Measurements from ENCODE around the gene ARRB1.
"Not testable (repeated sequence)": the region's sequence is repeated elsewhere in the genome, so short reads cannot be mapped to it uniquely, and the experiment has no call there.

The ARRB1 gene

DNA sequence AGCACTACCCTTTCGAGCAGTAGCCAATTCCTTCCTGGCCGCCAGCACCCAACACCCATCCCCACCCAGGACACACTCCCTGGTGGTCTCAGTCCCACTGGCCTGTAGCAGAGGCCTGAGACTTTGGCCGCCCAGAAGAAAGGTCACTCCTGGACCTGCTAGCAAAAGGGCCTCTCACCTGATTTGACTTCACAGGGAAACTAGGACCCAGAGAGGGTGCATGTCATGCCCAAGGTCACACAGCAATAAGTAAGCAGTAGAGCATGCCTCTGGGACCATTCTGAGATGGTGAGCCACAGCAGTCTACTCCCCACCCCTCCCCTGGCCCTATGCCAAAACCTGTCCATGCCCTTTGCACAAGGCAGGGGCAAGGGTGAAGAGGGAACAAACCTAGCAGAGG, 7.3 kb downstream of the ARRB1 start:
- Histone ChIP-seq H3K4me1 (peaks cover 21% of the 10 kb centered on the region), H3K36me3 (replicated peaks) (no peaks in the 10 kb centered on the region), H3K9me3 (no peaks in the 10 kb centered on the region), H3K4me3 (no peak overlapping the region), H3K27me3 (ENCODE audit: low read depth) (no peaks in the 10 kb centered on the region)
- DNase-seq (ENCODE audit: low spot score in 2 of 2), result no peak
- in situ Hi-C loops (cut with MboI; ENCODE audit: low sequenced_read_pairs), result no loop called here

DNA sequence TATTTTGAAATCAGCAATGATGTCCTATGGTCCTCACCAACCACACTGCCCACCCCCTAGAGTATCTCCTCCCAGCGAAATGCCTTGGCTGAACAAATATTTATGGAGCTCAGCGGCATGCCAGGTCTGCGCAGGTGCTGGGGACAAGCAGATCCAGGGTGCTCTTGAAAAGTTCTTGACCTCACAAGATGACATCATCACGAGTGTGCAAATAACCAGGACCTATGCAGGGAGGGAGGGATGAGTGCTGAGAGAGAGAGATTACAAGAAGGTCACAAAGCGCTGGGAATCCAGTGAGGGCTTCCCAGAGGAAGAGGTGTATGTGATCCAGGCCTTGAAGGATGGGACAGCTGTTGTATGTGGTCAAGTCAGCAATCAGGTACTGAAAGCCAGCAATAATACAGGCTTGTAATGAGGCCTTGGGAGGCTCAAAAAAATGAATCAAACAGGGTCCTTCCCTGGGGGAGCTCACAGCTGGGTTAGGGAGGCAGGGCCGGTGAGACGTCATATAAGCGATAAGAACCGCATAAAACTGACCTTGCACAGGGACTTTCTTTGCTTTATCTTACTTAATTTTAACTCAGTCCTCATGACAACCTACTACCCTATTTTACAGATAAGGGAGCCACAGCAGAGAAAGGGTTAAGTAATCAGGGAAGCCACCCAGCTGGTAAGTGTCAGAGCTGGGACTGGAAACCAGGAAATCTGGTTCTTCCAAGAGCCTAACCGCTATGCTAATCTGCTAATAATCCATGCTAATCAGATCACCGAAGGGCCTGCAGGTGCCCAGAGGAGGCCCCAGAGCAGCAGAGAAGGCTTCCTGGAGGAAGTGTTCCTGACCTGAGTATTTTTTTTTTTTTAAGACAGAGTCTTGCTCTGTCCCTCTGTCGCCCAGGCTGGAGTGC, 8.2 kb downstream of the ARRB1 start:
- H3K27me3 ChIP-seq (ENCODE audit: low read depth), result no peaks in the 10 kb centered on the region
- no peak for DNase-seq (ENCODE audit: low spot score in 2 of 2)
- H3K4me1 ChIP-seq, result peaks cover 19% of the 10 kb centered on the region
- H3K4me3 ChIP-seq, result no peak overlapping the region
- H3K36me3 ChIP-seq (replicated peaks), result no peaks in the 10 kb centered on the region
- no peaks in the 10 kb centered on the region for H3K9me3 ChIP-seq
- in situ Hi-C loops (cut with MboI; ENCODE audit: low sequenced_read_pairs), result no loop called here

DNA sequence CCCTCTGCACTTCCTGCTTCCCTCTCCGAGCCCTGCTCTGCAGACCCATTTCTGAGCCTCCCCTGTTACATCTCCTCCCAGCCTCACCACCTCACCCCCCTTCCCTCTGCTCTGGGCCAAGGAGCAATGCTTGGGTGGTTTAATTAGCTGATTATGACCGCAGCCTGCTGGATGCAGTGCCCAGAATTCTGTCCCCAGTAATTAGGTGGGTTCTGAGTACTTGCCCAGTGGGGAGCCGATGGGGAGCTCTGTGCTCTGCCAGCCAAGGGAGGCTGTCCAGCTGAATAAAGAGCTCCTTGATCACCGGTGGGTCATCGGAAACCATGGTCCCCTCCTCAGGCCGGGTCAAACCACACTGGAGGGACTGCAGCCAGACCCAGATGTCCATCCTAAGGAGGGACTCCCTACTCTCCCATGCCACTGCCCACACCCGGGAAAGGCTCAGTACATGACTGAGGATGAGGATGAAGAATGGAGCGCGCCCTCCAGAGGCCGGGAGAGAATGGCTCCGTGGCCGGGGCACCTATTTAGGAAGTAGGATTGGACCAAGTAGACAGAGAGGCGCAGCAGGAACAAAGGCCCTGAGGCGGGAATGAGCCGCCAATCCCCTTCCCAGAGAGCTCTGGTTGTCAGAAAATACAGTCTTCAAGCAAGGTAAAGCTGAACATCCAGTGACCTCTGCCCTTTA, 9.1 kb downstream of the ARRB1 start:
- Histone ChIP-seq H3K27me3 (ENCODE audit: low read depth) (no peaks in the 10 kb centered on the region), H3K4me3 (no peak overlapping the region), H3K9me3 (no peaks in the 10 kb centered on the region), H3K36me3 (replicated peaks) (no peaks in the 10 kb centered on the region), H3K4me1 (peaks cover 11% of the 10 kb centered on the region)
- DNase-seq (ENCODE audit: low spot score in 2 of 2), result no peak
- in situ Hi-C loops (cut with MboI; ENCODE audit: low sequenced_read_pairs), result no loop called here

- H3K36me3 ChIP-seq (replicated peaks), result no peaks in the 10 kb centered on the region
- H3K4me1 ChIP-seq, result peaks cover 8% of the 10 kb centered on the region
- DNase-seq (ENCODE audit: low spot score in 2 of 2), result no peak
- no peaks in the 10 kb centered on the region for H3K9me3 ChIP-seq
- no peak overlapping the region for H3K4me3 ChIP-seq
- no peaks in the 10 kb centered on the region for H3K27me3 ChIP-seq (ENCODE audit: low read depth)
- in situ Hi-C loops (cut with MboI; ENCODE audit: low sequenced_read_pairs), result no loop called here
Measured at GRCh38 chr11:75341612-75342011, 9.8 kb downstream of the ARRB1 start.

- no peak overlapping the region for H3K4me3 ChIP-seq
- H3K27me3 ChIP-seq (ENCODE audit: low read depth), result no peaks in the 10 kb centered on the region
- in situ Hi-C loops (cut with MboI; ENCODE audit: low sequenced_read_pairs), result no loop called here
- no peak for DNase-seq (ENCODE audit: low spot score in 2 of 2)
- H3K9me3 ChIP-seq, result no peaks in the 10 kb centered on the region
- no peaks in the 10 kb centered on the region for H3K36me3 ChIP-seq (replicated peaks)
- peaks cover 8% of the 10 kb centered on the region for H3K4me1 ChIP-seq
Measured at GRCh38 chr11:75339685-75340409, 11.6 kb downstream of the ARRB1 start.

- Histone ChIP-seq H3K27me3 (ENCODE audit: low read depth) (no peaks in the 10 kb centered on the region), H3K9me3 (no peaks in the 10 kb centered on the region), H3K36me3 (replicated peaks) (no peaks in the 10 kb centered on the region), H3K4me1 (peaks cover 8% of the 10 kb centered on the region), H3K4me3 (no peak overlapping the region)
- in situ Hi-C loops (cut with MboI; ENCODE audit: low sequenced_read_pairs), result no loop called here
- no peak for DNase-seq (ENCODE audit: low spot score in 2 of 2)
Measured at GRCh38 chr11:75338516-75339208, 12.8 kb downstream of the ARRB1 start.

GRCh38 chr11:75337195-75337654, 14.2 kb downstream of the ARRB1 start:
- in situ Hi-C loops (cut with MboI; ENCODE audit: low sequenced_read_pairs), result no loop called here
- Histone ChIP-seq H3K4me3 (no peak overlapping the region), H3K27me3 (ENCODE audit: low read depth) (no peaks in the 10 kb centered on the region), H3K36me3 (replicated peaks) (no peaks in the 10 kb centered on the region), H3K9me3 (no peaks in the 10 kb centered on the region), H3K4me1 (peaks cover 8% of the 10 kb centered on the region)
- DNase-seq (ENCODE audit: low spot score in 2 of 2), result no peak

DNA sequence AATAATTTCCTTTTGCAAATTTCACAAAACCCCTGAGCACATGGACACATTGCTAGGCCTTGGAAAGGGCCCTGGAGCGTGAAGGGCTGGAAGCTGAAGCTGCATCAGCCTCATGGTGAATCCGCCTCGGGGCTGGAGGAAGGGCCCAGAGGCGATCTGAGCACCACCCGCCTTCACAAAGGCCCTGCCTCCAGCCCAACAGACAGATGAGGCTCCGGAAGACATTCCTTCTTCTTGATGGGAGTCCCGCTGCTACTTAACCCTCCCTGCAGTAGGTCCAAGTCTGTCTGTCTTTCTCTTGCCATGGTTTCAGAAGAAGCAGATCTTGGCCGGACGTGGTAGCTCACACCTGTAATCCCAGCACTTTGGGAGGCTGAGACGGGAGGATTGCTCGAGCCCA, 16.5 kb downstream of the ARRB1 start:
- no peak for DNase-seq (ENCODE audit: low spot score in 2 of 2)
- Histone ChIP-seq H3K9me3 (no peaks in the 10 kb centered on the region), H3K4me1 (no peaks in the 10 kb centered on the region; the same call in 1 of the 2 replicates), H3K36me3 (replicated peaks) (no peaks in the 10 kb centered on the region), H3K27me3 (ENCODE audit: low read depth) (no peaks in the 10 kb centered on the region), H3K4me3 (no peak overlapping the region)
- in situ Hi-C loops (cut with MboI; ENCODE audit: low sequenced_read_pairs), result no loop called here

GRCh38 chr11:75334402-75334891, 17.0 kb downstream of the ARRB1 start:
- H3K27me3 ChIP-seq (ENCODE audit: low read depth), result no peaks in the 10 kb centered on the region
- no peak overlapping the region for H3K4me3 ChIP-seq
- H3K9me3 ChIP-seq, result no peaks in the 10 kb centered on the region
- DNase-seq (ENCODE audit: low spot score in 2 of 2), result no peak
- no peaks in the 10 kb centered on the region; the same call in 1 of the 2 replicates for H3K4me1 ChIP-seq
- in situ Hi-C loops (cut with MboI; ENCODE audit: low sequenced_read_pairs), result no loop called here
- H3K36me3 ChIP-seq (replicated peaks), result no peaks in the 10 kb centered on the region

DNA sequence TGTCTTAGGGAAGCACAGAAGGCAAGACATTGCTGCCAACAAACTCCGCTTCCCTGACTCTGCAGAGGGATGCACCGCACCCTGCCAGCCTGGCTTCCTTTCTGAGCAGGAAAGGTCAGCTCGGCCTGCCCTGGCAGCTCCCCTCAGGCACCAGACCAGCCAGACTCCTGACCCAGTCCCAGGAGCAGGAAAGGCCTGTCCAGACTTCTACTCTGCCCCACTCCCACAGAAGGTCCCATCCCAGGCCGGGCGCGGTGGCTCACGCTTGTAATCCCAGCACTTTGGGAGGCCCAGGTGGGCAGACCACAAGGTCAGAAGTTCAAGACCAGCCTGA, 17.7 kb downstream of the ARRB1 start:
- no peaks in the 10 kb centered on the region for H3K27me3 ChIP-seq (ENCODE audit: low read depth)
- no peaks in the 10 kb centered on the region for H3K36me3 ChIP-seq (replicated peaks)
- H3K4me3 ChIP-seq, result no peak overlapping the region
- H3K9me3 ChIP-seq, result no peaks in the 10 kb centered on the region
- DNase-seq (ENCODE audit: low spot score in 2 of 2), result no peak
- in situ Hi-C loops (cut with MboI; ENCODE audit: low sequenced_read_pairs), result no loop called here
- no peaks in the 10 kb centered on the region; the same call in 1 of the 2 replicates for H3K4me1 ChIP-seq

- DNase-seq (ENCODE audit: low spot score in 2 of 2), result no peak
- H3K4me3 ChIP-seq, result no peak overlapping the region
- no peaks in the 10 kb centered on the region for H3K36me3 ChIP-seq (replicated peaks)
- no peaks in the 10 kb centered on the region for H3K9me3 ChIP-seq
- H3K27me3 ChIP-seq (ENCODE audit: low read depth), result no peaks in the 10 kb centered on the region
- in situ Hi-C loops (cut with MboI; ENCODE audit: low sequenced_read_pairs), result no loop called here
- no peaks in the 10 kb centered on the region; the same call in 1 of the 2 replicates for H3K4me1 ChIP-seq
Measured at GRCh38 chr11:75333022-75333806, 18.2 kb downstream of the ARRB1 start.

DNA sequence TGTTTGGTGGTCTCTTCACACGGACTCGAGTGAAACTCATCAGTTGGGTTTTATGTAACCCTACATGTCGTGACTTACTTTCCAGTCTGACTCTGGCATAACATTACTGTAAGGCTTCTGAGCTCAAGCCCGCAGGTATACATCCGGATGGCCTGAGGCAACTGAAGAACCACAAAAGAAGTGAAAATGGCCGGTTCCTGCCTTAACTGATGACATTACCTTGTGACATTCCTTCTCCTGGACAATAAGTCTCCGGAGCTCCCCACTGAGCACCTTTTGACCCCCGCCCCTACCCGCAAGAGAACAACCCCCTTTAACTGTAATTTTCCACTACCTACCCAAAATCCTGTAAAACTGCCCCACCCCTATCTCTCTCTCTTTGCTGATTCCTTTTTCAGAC, 19.7 kb downstream of the ARRB1 start:
- H3K9me3 ChIP-seq; DNase-seq (ENCODE audit: low spot score in 2 of 2); H3K4me1 ChIP-seq; H3K36me3 ChIP-seq (replicated peaks); H3K4me3 ChIP-seq; in situ Hi-C loops (cut with MboI; ENCODE audit: low sequenced_read_pairs); H3K27me3 ChIP-seq (ENCODE audit: low read depth): not testable (repeated sequence)

DNA sequence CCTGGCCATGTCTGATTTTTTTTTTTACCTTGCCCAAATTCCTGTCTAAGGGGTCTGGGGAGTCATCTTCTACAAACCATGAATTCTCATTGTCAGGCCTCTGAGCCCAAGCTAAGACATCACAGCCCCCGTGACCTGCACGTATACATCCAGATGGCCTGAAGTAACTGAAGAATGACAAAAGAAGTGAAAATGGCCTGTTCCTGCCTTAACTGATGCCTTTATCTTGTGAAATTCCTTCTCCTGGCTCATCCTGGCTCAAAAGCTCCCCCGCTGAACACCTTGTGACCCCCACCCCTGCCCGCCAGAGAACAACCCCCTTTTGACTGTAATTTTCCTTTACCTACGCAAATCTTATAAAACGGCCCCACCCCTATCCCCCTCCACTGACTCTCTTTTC, 20.2 kb downstream of the ARRB1 start:
- H3K4me3 ChIP-seq; H3K36me3 ChIP-seq (replicated peaks); in situ Hi-C loops (cut with MboI; ENCODE audit: low sequenced_read_pairs); H3K4me1 ChIP-seq; H3K9me3 ChIP-seq; H3K27me3 ChIP-seq (ENCODE audit: low read depth); DNase-seq (ENCODE audit: low spot score in 2 of 2): not testable (repeated sequence)
